ENCODE results near the gene MIB2. TPM values are rescaled to one million over a fixed set of nuclear protein-coding genes. Genes with fewer than 3 reads are reported as not detected.
A peak's percentile ranks its signal among the peaks of the same experiment; 100 is the strongest.
"Not testable (repeated sequence)": the region's sequence is repeated elsewhere in the genome, so short reads cannot be mapped to it uniquely, and the experiment has no call there.

Gene MIB2
- total RNA-seq, 2 experiments from 2014 or later = 40.1 to 41.3 TPM

- Mint-ChIP-seq H3K4me3 (no peak overlapping the region), H3K36me3 (ENCODE audit: low read depth) (no peaks in the 10 kb centered on the region), H3K4me1 (ENCODE audit: low read depth) (peaks cover 11% of the 10 kb centered on the region), H3K9me3 (no peaks in the 10 kb centered on the region), H3K27ac (no peak overlapping the region), H3K27me3 (peaks cover 11% of the 10 kb centered on the region)
- ATAC-seq = no peak
- CTCF ChIA-PET = no interaction called here
- intact Hi-C loops (cut with micrococcal nuclease) = no loop called here
- no peak for TF ChIP-seq CTCF (IDR thresholded peaks at IDR 0.05)
- POLR2A ChIA-PET = interaction anchor here (1.0 to 1.5 kb wide), 2 partner anchors 19 to 25 kb away, joined by 3 to 5 read pairs; no protein-coding TSS in a partner anchor
- DNase-seq = no peak
Measured at GRCh38 chr1:1594602-1595260, 20.6 kb upstream of the MIB2 start.

- H3K27ac Mint-ChIP-seq; H3K4me3 Mint-ChIP-seq; POLR2A ChIA-PET; intact Hi-C loops (cut with micrococcal nuclease); DNase-seq; CTCF ChIA-PET; ATAC-seq; H3K27me3 Mint-ChIP-seq; H3K36me3 Mint-ChIP-seq (ENCODE audit: low read depth); H3K9me3 Mint-ChIP-seq: not testable (repeated sequence)
- H3K4me1 Mint-ChIP-seq (ENCODE audit: low read depth) = peaks cover 11% of the 10 kb centered on the region
Measured at GRCh38 chr1:1595341-1595740, 20.0 kb upstream of the MIB2 start.

DNA sequence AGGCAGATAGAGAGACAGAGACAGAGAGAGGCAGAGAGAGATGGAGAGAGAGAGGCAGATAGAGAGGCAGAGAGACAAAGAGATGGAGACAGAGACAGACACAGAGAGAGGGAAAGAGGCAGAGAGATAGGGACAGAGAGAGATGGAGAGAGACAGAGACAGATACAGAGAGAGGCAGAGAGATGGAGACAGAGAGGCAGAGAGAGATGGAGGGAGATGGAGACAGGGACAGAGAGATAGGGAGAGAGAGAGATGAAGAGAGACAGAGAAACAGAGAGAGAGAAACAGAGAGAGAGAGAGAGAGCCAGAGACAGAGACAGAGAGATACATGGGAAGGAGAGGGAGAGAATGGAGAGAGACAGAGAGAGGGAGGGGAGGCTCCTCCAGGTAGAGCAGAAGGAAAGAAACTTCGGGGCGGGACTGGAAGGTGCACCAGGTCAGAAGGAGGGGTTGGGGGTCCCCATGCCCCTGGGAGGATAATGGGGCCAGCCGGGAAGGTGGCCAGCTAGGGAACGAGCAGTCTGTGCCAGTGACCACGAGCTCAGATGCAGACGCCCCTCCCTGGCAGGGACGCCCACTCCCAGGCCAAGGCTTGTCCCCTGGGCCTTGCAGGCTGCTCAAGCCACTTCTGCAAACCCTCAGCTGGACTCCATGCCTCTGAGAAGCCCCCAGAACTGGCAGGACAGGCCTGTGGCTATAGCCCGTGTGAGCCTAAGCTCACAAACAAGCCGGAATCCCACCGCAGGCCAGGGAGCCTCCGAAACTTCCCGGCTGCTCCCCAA, 18.6 kb upstream of the MIB2 start:
- no peak overlapping the region for H3K27ac Mint-ChIP-seq
- DNase-seq = no peak
- TF ChIP-seq CTCF (IDR thresholded peaks at IDR 0.05) = no peak
- H3K36me3 Mint-ChIP-seq (ENCODE audit: low read depth) = no peaks in the 10 kb centered on the region
- ChIA-PET POLR2A (interaction anchor here (0.9 to 1.4 kb wide), 4 partner anchors 14 to 296 kb away, joined by 3 to 4 read pairs (median 4); no protein-coding TSS in a partner anchor), CTCF (interaction anchor here (0.6 to 0.9 kb wide), 2 partner anchors 21 to 82 kb away, joined by 4 read pairs; no protein-coding TSS in a partner anchor)
- H3K4me3 Mint-ChIP-seq = no peak overlapping the region
- peak; percentile 21 for ATAC-seq
- peaks cover 11% of the 10 kb centered on the region for H3K4me1 Mint-ChIP-seq (ENCODE audit: low read depth)
- H3K27me3 Mint-ChIP-seq = peaks cover 10% of the 10 kb centered on the region
- H3K9me3 Mint-ChIP-seq = no peaks in the 10 kb centered on the region
- intact Hi-C loops (cut with micrococcal nuclease) = no loop called here

DNA sequence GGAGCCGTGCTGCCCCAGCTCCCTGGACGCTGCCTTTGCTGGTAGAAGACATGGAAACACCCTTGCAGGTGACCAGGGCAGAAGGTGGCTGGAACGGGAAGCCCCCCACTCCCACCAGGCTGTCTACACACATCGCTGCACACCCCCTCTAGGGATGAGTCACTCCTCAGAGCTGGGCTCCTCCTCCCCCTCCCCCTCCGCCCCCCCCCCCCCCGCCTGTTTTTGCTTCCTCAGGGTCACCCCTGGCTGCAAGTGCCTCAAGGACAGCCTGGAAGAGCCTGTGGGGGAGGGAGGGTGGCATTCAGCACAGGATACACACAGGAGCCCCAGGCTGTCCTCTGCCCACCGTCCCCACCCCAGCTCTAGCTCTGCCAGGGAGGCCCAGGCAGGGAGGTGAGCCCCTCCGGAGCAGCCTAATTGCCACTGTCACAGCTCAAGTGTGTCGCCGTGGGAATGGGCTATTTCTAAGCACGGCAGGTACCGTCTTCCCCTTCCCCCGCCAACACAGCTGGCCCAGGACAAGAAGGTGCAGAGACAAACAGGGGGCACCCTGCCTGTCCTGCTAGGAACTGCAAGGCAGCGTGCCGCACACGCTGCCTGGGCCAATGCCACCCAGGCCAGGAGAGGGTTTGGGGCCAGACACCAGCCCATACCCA, 17.9 kb upstream of the MIB2 start:
- peaks cover 11% of the 10 kb centered on the region for H3K4me1 Mint-ChIP-seq (ENCODE audit: low read depth)
- DNase-seq (peak; percentile 52), ATAC-seq (peak; percentile 53)
- no peaks in the 10 kb centered on the region for H3K9me3 Mint-ChIP-seq
- peak; percentile 33 for TF ChIP-seq CTCF (IDR thresholded peaks at IDR 0.05)
- no peak overlapping the region for H3K4me3 Mint-ChIP-seq
- no peaks in the 10 kb centered on the region for H3K36me3 Mint-ChIP-seq (ENCODE audit: low read depth)
- CTCF ChIA-PET = interaction anchor here (0.6 to 1.5 kb wide), 3 partner anchors 21 to 81 kb away, joined by 4 read pairs; no protein-coding TSS in a partner anchor
- POLR2A ChIA-PET = interaction anchor here (0.9 to 1.4 kb wide), 4 partner anchors 13 to 297 kb away, joined by 3 to 4 read pairs (median 4); no protein-coding TSS in a partner anchor
- H3K27ac Mint-ChIP-seq = no peak overlapping the region
- H3K27me3 Mint-ChIP-seq = peaks cover 10% of the 10 kb centered on the region
- intact Hi-C loops (cut with micrococcal nuclease) = no loop called here

GRCh38 chr1:1598051-1598719, 17.1 kb upstream of the MIB2 start:
- DNase-seq (no peak), ATAC-seq (no peak)
- Mint-ChIP-seq H3K27me3 (peaks cover 10% of the 10 kb centered on the region), H3K4me1 (ENCODE audit: low read depth) (peaks cover 11% of the 10 kb centered on the region), H3K4me3 (peak overlapping the region; percentile 67), H3K9me3 (no peaks in the 10 kb centered on the region), H3K27ac (no peak overlapping the region), H3K36me3 (ENCODE audit: low read depth) (no peaks in the 10 kb centered on the region)
- POLR2A ChIA-PET = interaction anchor here (0.7 to 1.4 kb wide), 3 partner anchors 9 to 80 kb away, joined by 3 to 4 read pairs (median 4); no protein-coding TSS in a partner anchor
- intact Hi-C loops (cut with micrococcal nuclease) = no loop called here
- no peak for TF ChIP-seq CTCF (IDR thresholded peaks at IDR 0.05)
- CTCF ChIA-PET = interaction anchor here (1.1 to 1.5 kb wide), 2 partner anchors 29 to 31 kb away, joined by 3 to 4 read pairs; no protein-coding TSS in a partner anchor
